IMR-90 (cell line): Measurements from ENCODE around the gene PFKP.

ENCODE experiments used
- BHLHE40 ChIP-seq: fragments of 150-350 bp; IDR thresholded peaks from 2 replicates; pipeline ENCODE4 v1.6.1; 2016; ENCODE audit warnings: mild to moderate bottlenecking, low read depth, low read length
- CEBPB ChIP-seq: IDR thresholded peaks from 2 replicates; pipeline ENCODE4 v1.6.1; 2012; ENCODE audit warnings: low read depth, low read length, improper control_type of control experiment
- FOS ChIP-seq: fragments of 150-350 bp; IDR thresholded peaks from 2 replicates; pipeline ENCODE4 v1.6.1; 2016; ENCODE audit warnings: low read depth, low read length
- MAFK ChIP-seq: IDR thresholded peaks from 2 replicates; pipeline ENCODE4 v1.6.1; 2012; ENCODE audit warnings: low read depth, low read length, improper control_type of control experiment
- MAZ ChIP-seq: IDR thresholded peaks from 2 replicates; pipeline ENCODE4 v1.6.1; 2012; ENCODE audit warnings: low read depth, mild to moderate bottlenecking, low read length, improper control_type of control experiment, moderate library complexity, borderline replicate concordance
- MXI1 ChIP-seq: IDR thresholded peaks from 2 replicates; pipeline ENCODE4 v1.6.1; 2012; ENCODE audit warnings: low read depth, mild to moderate bottlenecking, low read length, moderate library complexity, borderline replicate concordance
- POLR2A ChIP-seq: IDR thresholded peaks from 2 replicates; pipeline ENCODE4 v1.6.1; 2012; ENCODE audit warnings: mild to moderate bottlenecking, low read depth, low read length
- RAD21 ChIP-seq: IDR thresholded peaks from 2 replicates; pipeline ENCODE4 v1.6.1; 2012; ENCODE audit warnings: low read length, improper control_type of control experiment
- RCOR1 ChIP-seq: IDR thresholded peaks from 2 replicates; pipeline ENCODE4 v1.6.1; 2012; ENCODE audit warnings: mild to moderate bottlenecking, low read length, improper control_type of control experiment; ENCODE audit not compliant: insufficient replicate concordance
- RFX5 ChIP-seq: IDR thresholded peaks from 2 replicates; pipeline ENCODE4 v1.8.0; 2012; ENCODE audit warnings: low read depth, mild to moderate bottlenecking, low read length, moderate library complexity
- SMC3 ChIP-seq: fragments of 150-350 bp; IDR thresholded peaks from 2 replicates; pipeline ENCODE4 v1.6.1; 2016; ENCODE audit warnings: low read depth, mild to moderate bottlenecking, antibody characterized with exemption, low read length, moderate library complexity
- TF ChIP-seq, protein P1 (sequence below): conservative IDR thresholded peaks from 2 replicates; pipeline ENCODE4 v1.5.1; 2012; ENCODE audit warnings: mild to moderate bottlenecking, low read depth, low read length, improper control_type of control experiment
- TF ChIP-seq, protein P2 (sequence below): fragments of 150-350 bp; IDR thresholded peaks from 2 replicates; pipeline ENCODE4 v1.6.1; 2017; ENCODE audit warnings: mild to moderate bottlenecking, antibody characterized with exemption, low read length, low read depth

DNA sequence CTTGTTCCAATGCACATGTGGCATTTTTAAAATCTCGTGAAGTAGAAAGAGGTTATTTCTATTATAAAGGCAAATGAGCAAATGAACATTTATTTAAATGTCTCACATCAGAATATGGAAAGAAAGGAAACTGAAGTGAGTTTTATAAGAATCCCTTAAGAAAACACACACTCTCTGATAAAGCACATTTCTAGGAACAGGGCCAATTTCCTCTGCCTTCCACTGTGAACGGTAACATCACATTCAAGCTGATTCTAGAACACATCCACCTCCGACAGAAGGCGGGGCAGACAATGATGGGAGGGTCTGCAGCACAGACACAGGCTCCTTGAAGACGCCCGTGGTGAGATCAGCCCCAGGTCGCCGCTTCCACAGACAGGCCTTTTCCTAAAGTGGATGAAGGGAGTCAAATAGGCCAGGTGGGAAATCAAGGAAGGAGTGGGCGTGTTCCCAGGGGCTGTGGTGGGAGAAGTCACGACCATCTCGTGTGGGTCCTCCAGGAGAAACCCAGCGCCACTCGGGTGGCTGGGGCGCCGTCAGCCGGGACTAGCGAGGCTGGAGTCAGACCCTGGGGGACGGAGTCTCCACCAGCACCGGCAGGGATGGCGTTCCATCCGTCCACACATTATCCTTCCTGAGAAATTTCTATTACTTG, 74.1 kb downstream of the PFKP start:
- TF ChIP-seq, protein P1, sequence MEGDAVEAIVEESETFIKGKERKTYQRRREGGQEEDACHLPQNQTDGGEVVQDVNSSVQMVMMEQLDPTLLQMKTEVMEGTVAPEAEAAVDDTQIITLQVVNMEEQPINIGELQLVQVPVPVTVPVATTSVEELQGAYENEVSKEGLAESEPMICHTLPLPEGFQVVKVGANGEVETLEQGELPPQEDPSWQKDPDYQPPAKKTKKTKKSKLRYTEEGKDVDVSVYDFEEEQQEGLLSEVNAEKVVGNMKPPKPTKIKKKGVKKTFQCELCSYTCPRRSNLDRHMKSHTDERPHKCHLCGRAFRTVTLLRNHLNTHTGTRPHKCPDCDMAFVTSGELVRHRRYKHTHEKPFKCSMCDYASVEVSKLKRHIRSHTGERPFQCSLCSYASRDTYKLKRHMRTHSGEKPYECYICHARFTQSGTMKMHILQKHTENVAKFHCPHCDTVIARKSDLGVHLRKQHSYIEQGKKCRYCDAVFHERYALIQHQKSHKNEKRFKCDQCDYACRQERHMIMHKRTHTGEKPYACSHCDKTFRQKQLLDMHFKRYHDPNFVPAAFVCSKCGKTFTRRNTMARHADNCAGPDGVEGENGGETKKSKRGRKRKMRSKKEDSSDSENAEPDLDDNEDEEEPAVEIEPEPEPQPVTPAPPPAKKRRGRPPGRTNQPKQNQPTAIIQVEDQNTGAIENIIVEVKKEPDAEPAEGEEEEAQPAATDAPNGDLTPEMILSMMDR, result no peak
- TF ChIP-seq RFX5 (no peak), RAD21 (no peak), MAZ (no peak), POLR2A (no peak), MAFK (no peak), SMC3 (no peak), FOS (no peak), MXI1 (no peak), BHLHE40 (no peak), CEBPB (no peak), RCOR1 (no peak)
- TF ChIP-seq, protein P2, sequence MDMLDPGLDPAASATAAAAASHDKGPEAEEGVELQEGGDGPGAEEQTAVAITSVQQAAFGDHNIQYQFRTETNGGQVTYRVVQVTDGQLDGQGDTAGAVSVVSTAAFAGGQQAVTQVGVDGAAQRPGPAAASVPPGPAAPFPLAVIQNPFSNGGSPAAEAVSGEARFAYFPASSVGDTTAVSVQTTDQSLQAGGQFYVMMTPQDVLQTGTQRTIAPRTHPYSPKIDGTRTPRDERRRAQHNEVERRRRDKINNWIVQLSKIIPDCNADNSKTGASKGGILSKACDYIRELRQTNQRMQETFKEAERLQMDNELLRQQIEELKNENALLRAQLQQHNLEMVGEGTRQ, result no peak
